Large intestine (tissue), 3 donors: ENCODE results near the gene TMIE. TPM values are rescaled to one million over a fixed set of nuclear protein-coding genes. Genes with fewer than 3 reads are reported as not detected.

Experiments used
- DNase-seq, 2 donors: peaks; one replicate each; pipeline versions ENCODE4 v3.0.0 to v3.0.0-alpha.2; 2013
- H3K27ac ChIP-seq: one replicate; pipeline ENCODE4 v1.5.1; 2013; ENCODE audit warnings: low read length
- H3K27me3 ChIP-seq: 2 replicates; pipeline ENCODE4 v1.6.1; 2013; ENCODE audit warnings: low read length; ENCODE audit not compliant: control insufficient read depth, insufficient read depth
- H3K36me3 ChIP-seq: 2 replicates; pipeline ENCODE4 v1.6.1; 2013; ENCODE audit warnings: low read length; ENCODE audit not compliant: control insufficient read depth, insufficient read depth
- H3K4me1 ChIP-seq: one replicate; pipeline ENCODE4 v1.6.1; 2013; ENCODE audit warnings: low read length; ENCODE audit not compliant: control insufficient read depth, insufficient read depth
- H3K4me3 ChIP-seq: one replicate; pipeline ENCODE4 v1.5.1; 2013; ENCODE audit warnings: low read length
- H3K9me3 ChIP-seq: one replicate; pipeline ENCODE4 v1.6.1; 2013; ENCODE audit warnings: mild to moderate bottlenecking, low read depth, low read length, moderate library complexity; ENCODE audit not compliant: control insufficient read depth
- WGBS: methylation state at CpG from one replicate; pipeline ENCODE4 v1.1.5; 2013; ENCODE audit warnings: low lambda C conversion rate; ENCODE audit not compliant: insufficient coverage; 5-methylcytosine and 5-hydroxymethylcytosine counted together
- polyA plus RNA-seq: library from polyadenylated mRNA; unstranded; fragments of 120-200 nt; gene quantifications from one replicate; pipeline ENCODE4 v1.2.1, GENCODE V29; 2013

The TMIE gene
- polyA plus RNA-seq, 1 donor: 0.78 TPM

DNA sequence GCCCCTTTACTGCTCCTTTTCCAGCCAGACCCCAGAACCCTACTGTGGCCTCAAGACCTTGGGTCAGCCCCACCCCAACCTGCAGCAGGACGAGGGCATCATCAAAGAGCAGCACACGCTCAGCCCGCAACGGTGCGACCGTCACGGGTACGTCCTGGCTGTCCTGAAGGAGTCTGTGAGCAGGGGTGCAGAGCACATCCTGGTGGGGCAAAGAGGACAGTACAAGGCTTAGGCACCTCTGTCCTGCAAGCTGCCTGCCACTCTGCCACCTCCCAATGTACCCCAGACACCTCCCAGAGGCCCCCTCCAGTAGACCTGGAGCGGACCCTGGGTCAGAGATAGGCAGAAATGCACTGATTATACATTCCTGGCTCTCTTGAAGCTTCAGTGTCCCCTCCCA lies 15.7 kb upstream of the TMIE start:
- no CpG with 5 or more reads among the region's 9 CpGs for WGBS
- H3K27ac ChIP-seq: no peak overlapping the region
- H3K9me3 ChIP-seq: no peaks in the 10 kb centered on the region
- no peak for DNase-seq
- H3K27me3 ChIP-seq: no peaks in the 10 kb centered on the region
- peaks cover 2% of the 10 kb centered on the region for H3K4me1 ChIP-seq
- peaks cover 61% of the 10 kb centered on the region for H3K36me3 ChIP-seq
- no peak overlapping the region for H3K4me3 ChIP-seq

DNA sequence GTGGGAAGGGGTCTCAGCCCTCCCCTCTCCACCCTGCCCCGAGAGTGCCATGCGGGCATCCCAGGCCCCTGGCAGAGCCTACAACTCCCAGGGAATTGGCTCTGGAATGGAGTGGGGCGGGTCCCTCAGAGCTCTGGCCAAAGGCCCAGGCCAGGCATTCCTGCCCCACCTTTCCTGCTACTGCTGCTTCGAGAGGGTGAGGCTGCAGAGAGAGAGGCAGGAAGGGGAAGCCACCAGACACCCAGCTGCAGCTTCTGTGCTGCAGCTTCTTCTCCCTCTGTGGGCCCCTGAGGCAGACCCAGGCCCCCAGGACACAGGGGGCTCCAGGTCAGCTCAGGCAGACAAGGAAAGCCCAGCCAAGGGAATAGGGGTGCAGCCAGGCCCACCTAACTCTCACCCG lies 10.4 kb upstream of the TMIE start:
- DNase-seq: peak; percentile 56 to 62
- no CpG with 5 or more reads among the region's 5 CpGs for WGBS
- peak overlapping the region; percentile 38 for H3K27ac ChIP-seq
- H3K27me3 ChIP-seq: no peaks in the 10 kb centered on the region
- peaks cover 41% of the 10 kb centered on the region for H3K4me1 ChIP-seq
- H3K9me3 ChIP-seq: no peaks in the 10 kb centered on the region
- H3K36me3 ChIP-seq: peaks cover 23% of the 10 kb centered on the region
- no peak overlapping the region for H3K4me3 ChIP-seq

- no peaks in the 10 kb centered on the region for H3K9me3 ChIP-seq
- H3K27ac ChIP-seq: peak overlapping the region; percentile 94
- no peaks in the 10 kb centered on the region for H3K27me3 ChIP-seq
- peaks cover 9% of the 10 kb centered on the region for H3K36me3 ChIP-seq
- WGBS: no CpG with 5 or more reads among the region's 11 CpGs
- DNase-seq: peak; percentile 87 to 88
- peak overlapping the region; percentile 92 for H3K4me3 ChIP-seq
- H3K4me1 ChIP-seq: peaks cover 44% of the 10 kb centered on the region
Observed at GRCh38 chr3:46692566-46692990, 8.6 kb upstream of the TMIE start.

DNA sequence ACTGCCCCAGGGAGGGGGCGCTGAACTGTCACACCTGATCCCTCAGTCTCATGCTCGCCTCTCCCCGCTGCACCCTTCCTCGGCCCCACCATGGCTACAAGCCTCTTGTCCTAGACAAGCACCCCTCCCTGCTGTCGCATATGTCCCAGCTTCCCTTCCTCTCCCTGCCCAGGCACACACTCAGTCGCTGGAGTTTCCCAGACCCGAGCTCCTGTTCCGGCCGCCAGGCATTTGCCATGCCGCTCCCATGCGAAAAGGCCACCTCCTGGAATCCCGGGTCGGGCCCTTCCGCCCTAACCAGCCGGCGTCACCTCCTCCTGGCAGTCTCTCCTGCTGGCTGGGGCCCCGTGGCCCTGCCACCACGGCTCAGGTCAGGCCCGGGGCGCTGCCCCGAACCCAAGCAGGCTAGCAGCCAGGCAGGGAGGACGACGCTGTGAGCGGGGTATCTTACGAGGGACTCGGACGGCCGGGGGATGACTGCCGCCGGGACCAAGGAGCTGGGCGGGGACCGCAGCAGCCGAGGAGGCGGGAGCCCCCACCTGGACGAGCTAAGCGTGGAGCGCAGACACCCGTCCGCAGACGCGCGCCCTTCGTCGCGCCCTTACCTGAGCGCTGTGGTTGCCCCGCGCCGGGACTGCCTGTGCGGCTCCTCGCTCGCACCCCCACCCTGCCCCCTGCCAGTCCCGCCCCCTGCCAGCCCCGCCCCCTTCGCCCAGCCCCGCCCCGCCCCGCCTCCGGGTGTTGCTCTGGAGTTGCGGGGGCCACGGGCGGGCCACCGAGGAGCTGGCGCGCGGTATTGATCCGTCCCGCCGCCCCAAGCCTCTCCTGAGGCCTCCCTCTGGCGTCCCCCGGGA lies 7.9 kb upstream of the TMIE start, which contains the start of gene ALS2CL:
ALS2CL (minus strand) TSS at position 642 of the 854 bp plus-strand sequence. CDS start 4,239 bp downstream, outside the sequence.
- DNase-seq: peak; percentile 70 to 75
- Histone ChIP-seq H3K4me1 (peaks cover 44% of the 10 kb centered on the region), H3K9me3 (no peaks in the 10 kb centered on the region), H3K4me3 (peak within 1 kb of the TSS; percentile 92), H3K36me3 (peaks cover 2% of the 10 kb centered on the region), H3K27ac (peak within 1 kb of the TSS; percentile 94), H3K27me3 (no peaks in the 10 kb centered on the region)
- no CpG with 5 or more reads among the region's 71 CpGs for WGBS

- no CpG with 5 or more reads among the region's 30 CpGs for WGBS
- no peaks in the 10 kb centered on the region for H3K36me3 ChIP-seq
- DNase-seq: peak in 1 of 2 donors; percentile 39
- H3K27ac ChIP-seq: no peak overlapping the region
- peaks cover 44% of the 10 kb centered on the region for H3K4me1 ChIP-seq
- no peaks in the 10 kb centered on the region for H3K27me3 ChIP-seq
- no peaks in the 10 kb centered on the region for H3K9me3 ChIP-seq
- peak overlapping the region; percentile 40 for H3K4me3 ChIP-seq
Observed at GRCh38 chr3:46693892-46694226, 7.3 kb upstream of the TMIE start.

DNA sequence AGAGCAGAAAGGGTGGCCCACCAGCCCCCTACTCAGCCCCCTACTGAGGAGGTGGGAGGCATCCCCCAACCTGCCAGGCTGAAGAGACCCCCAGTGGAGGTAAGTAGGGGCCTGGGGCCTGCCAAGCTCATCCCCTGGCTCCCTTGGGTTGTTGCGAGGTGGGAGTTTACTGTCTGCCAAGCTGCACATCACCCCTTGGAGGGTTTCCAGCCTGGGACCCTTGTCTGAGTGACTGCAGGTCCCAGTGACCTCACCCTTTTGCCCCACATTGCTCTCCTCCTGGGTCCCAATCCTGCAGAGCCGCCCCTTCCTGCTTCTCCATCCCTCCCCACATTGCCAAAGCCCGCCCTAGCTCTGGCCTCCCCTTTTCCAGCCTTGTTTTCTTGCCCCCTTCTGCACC lies 6.7 kb upstream of the TMIE start:
- WGBS: no CpG with 5 or more reads among the region's 3 CpGs
- DNase-seq: no peak
- Histone ChIP-seq H3K4me1 (peaks cover 44% of the 10 kb centered on the region), H3K4me3 (no peak overlapping the region), H3K27me3 (no peaks in the 10 kb centered on the region), H3K27ac (no peak overlapping the region), H3K9me3 (no peaks in the 10 kb centered on the region), H3K36me3 (no peaks in the 10 kb centered on the region)

GRCh38 chr3:46695177-46695961 lies 5.8 kb upstream of the TMIE start:
- H3K27ac ChIP-seq: no peak overlapping the region
- no peaks in the 10 kb centered on the region for H3K36me3 ChIP-seq
- WGBS: no CpG with 5 or more reads among the region's 11 CpGs
- no peak overlapping the region for H3K4me3 ChIP-seq
- no peaks in the 10 kb centered on the region for H3K9me3 ChIP-seq
- DNase-seq: no peak
- H3K4me1 ChIP-seq: peaks cover 43% of the 10 kb centered on the region
- no peaks in the 10 kb centered on the region for H3K27me3 ChIP-seq

- H3K4me1 ChIP-seq: peaks cover 34% of the 10 kb centered on the region
- no CpG with 5 or more reads among the region's 4 CpGs for WGBS
Observed at GRCh38 chr3:46695962-46696894, 5.0 kb upstream of the TMIE start.

DNA sequence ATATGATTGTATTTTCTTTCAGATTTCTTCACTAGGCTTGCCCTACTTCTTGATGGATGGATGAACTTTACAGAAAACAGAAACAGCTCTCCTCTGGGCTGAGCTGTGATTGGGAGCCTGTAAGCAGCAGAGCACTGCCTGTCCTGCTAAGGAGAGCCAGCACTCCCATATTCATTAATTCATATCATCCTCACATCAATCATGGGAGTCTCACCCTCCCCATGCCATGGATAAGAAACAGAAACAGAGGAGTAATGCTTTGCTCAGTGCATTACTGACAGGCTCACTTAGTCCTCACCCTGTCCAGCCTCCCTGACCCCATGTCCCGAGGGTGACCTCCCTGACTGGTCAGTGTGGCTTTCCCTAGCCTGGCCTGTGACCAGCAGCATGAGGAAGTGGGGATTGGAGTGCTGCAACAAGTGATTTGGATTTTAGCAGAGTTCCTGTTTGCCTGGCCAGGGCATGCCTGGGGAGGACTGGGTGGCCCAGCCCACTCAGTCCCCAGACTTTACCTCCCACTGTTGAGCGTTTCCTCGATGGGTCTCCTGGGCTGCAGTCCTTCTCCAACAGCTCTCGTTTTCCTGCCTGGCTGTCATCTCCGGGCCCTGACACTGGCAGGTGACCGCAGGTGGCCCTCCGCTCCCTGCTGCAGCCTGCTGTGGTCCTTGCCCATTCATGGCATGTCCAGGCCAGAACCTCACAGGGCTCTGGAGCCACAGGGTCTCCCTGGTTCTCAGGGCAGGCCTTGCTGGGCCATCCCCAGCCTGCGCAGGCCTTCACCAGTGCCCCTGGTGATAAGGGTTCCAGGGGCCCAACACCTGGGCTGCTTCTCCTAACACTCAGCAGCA lies 1.3 kb upstream of the TMIE start:
- no peak overlapping the region for H3K4me3 ChIP-seq
- H3K36me3 ChIP-seq: no peaks in the 10 kb centered on the region
- DNase-seq: no peak
- no CpG with 5 or more reads among the region's 8 CpGs for WGBS
- peaks cover 23% of the 10 kb centered on the region for H3K27me3 ChIP-seq
- H3K27ac ChIP-seq: no peak overlapping the region
- no peaks in the 10 kb centered on the region for H3K9me3 ChIP-seq
- H3K4me1 ChIP-seq: peaks cover 6% of the 10 kb centered on the region

More at GRCh38 chr3:46695962-46696894, 5.0 kb upstream of the TMIE start:
- Histone ChIP-seq H3K36me3 (no peaks in the 10 kb centered on the region), H3K4me3 (no peak overlapping the region), H3K27ac (no peak overlapping the region), H3K9me3 (no peaks in the 10 kb centered on the region), H3K27me3 (peaks cover 5% of the 10 kb centered on the region)
- DNase-seq: no peak
